HG03354 (cell line): ENCODE measurements around the gene TMEM115.
"Not testable (repeated sequence)": the region's sequence is repeated elsewhere in the genome, so short reads cannot be mapped to it uniquely, and the experiment has no call there.

Experiments used
- ATAC-seq: cut with Tn5 transposase; IDR thresholded peaks from one replicate; pipeline ENCODE4 v1.9.1; 2021; ENCODE audit warnings: mild to moderate bottlenecking; ENCODE audit not compliant: unreplicated experiment, poor library complexity, severe bottlenecking

Gene TMEM115

DNA sequence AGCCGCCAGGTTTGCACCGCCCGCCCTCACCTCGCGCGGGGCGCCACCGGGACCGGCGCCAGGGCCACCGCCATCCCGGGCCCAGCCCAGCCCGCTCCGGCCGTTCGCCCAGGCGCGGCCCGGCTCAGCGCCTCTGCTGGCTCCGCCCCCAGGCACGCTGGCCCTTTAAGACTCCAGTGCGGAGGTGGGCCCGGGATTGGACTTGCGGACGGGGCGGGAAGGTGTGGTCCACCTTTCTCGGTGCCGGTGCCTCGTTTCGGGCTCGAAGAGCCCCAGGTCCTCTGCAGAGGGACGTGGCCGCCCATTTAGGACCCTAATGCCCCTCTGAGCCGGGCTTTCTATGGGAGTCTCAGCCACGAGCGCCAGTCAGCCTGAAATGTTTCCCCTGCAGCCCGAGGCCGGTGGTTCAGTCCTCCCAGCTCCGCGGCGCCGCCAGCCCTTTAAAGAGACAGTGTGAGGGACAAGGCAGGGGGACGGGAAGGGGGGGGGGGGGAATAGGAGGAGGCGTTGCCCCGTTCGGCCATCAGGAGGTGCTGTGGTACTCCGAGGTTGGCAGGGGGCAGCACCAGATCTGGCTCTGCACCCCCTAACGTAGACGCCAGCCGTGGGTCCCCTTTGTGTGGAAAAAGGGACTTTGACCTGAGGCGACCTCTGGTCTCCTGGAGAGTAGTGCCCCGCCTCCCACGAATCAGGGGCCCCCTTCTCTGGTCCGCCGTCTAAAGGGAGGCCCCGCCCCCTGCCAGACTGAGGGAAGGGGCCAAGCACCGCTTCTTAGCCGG, 37.8 kb downstream of the TMEM115 start:
- ATAC-seq: peak; percentile 82

DNA sequence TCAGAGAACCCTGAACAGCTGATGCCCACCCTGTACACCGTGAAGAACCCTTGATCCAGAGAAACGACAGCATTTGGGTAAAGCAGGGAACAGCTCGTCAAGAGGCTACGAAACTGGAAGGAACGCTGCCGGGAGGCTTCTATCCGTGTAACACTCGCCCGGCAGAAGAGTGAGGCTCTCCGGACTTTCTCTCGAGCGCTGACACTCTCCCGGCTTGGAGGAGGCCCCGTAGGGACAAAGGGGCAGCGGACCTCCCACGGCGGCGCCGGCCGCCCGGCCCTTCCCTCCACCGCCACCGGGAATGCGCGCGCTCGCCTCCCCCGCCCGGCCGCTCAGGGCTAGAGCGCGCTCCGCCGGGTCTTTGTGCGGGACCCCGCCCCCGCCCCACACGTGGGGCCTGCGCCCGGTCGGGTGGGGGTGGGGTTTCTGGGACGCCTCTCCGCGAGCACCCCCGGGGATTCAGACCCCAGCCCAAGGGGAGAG, 38.4 kb downstream of the TMEM115 start:
- peak; percentile 53 for ATAC-seq

DNA sequence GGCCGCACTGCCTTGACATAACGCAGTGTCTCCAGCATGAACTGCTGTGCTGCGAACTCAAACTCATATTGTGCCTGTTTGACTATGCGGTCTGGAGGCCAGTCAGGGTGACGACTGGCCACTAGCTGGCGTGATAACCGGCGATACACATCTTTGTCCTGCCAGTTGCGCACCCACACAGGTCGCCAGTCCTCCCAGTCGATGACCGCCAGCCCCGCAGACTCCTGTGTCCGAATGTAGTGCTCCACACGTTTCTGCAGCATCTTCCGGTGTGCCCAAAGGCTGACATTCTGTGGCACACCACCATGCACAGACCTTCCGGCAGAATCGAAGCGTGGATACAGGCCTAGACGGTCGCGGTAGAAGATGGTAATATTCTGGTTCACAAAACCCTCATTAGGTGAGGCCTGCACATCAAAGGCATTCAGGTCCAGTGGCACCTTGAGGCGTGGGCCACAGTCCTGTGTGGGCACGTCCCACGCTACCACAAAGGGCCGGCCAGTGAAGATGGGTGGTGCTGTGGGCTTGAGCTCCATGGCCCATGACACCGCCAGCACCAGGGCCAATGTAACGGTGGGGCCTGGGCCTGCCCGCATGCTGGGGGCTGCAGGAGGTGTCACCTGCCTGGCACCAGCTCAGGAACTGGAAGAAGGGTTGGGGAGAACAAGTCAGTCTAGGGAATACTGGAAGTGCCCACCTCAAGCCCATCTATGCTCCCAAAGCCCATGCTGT, 39.3 kb downstream of the TMEM115 start:
- ATAC-seq: no peak

DNA sequence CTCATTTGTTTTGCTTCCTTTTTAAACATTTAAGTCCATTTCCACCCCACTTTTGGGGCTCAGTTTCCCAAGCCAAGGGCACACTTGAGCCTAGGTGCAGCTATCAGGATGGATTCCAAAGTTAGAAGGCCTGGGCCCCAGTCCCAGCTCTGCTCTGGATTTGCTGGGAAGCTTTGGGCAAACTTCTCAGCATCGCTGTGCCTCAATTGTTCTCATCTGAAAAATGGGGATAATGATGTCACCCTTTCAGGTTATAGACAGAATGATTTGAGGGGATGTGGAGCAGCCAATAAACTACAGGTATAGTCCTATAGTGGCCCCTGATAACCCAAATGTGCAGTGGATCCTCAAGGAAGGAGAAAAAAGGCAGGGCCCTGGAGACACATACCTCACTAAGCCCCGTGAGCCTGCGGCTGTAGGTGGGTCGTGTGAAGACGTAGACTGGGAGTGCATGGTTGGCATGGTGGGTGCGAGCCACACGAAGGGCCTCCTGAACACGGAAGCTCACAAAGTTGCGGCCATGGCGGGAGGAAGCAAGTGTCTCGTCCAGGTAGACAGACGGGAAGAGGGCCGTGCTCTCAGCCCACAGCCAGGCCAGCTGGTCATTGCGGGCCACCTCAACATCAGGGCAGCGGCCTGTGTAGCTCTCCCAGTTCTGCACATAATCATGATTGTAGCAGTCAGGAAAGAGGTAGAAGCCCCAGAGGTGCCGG, 40.0 kb downstream of the TMEM115 start:
- ATAC-seq: no peak

DNA sequence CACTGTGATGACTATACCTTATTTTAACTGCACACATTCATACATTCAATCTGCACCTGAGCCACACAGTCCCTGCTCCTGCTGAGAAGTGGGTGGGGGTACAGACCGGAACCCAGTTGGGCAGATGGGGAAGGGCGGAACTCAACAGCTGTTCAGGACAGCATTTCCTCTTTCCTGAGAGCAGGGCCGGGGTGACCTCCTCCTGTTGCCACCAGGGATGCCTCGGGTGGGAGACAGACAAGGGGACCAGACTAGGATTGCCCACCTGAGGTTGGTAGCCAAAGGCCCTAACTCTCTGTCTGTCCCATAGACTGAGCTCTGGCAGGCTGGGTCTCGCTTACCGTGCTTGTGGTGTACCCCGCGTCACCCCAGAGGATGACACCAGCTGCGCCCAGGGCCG, 40.7 kb downstream of the TMEM115 start:
- no peak for ATAC-seq

DNA sequence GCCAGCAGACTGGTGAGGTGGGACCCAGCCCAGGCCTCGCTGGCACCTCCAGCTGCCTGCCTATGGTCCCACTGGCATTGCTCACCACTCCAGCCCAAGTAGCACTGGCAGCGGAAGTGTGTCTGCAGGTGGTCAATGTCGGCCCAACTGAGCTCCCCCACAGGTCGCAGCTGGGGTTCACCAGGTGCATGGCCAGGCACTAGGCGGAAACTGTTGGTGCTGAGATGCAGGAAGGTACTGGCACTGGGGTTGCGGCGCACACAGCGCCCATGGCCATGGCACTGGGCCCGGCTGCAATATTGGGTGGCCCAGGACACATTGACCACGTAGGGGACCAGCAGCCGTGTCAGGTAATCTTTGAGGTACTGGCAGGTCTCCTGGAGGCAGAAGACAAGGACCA, 41.2 kb downstream of the TMEM115 start:
- no peak for ATAC-seq

DNA sequence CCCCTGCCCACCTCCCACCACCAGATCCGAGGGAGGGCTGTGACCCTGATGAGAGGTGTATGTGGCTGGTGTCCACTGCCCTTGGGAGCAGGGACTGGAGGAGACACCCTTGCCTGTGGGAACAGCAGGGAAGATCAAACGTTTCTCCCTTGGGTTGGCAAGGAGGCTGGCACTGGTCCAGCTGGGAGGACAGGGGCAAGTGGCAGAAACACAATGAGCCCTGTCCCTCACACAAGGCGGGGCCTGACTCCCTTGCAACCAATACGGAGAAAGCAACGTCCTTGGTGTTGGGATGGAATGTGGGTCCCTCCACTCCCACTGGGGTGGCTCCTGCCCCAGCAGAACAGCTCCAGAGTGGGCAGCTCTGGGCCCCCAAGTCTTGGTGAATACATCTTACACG, 42.0 kb downstream of the TMEM115 start:
- ATAC-seq: no peak

DNA sequence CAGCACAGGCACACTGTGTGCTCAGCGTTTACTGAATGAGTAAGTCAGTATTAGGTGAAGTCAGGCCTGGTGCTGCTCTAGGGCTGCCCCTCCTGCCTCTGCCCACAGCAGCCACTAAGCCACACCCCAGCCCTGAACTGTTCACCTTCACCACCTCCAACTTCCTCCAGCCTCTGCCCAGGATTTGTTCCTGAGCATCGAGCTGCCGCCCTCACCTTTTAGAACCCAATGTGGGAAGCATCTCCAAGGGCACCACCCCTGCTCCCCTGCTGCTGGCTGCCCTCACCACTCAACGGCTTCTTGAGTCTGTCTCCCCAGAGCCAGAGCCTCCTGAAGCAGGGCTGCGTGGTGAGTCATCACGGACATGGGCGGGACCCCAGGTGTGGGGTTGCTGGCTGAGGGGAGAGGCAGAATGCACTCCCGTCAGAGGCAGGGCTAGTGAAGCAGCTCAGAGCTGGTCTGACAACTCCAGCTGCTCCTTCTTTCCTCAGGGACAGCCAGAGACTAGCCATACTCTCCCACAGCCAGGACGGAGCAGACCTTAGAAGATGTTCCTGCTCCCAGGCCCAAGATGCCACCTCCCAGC, 42.6 kb downstream of the TMEM115 start:
- ATAC-seq: no peak

DNA sequence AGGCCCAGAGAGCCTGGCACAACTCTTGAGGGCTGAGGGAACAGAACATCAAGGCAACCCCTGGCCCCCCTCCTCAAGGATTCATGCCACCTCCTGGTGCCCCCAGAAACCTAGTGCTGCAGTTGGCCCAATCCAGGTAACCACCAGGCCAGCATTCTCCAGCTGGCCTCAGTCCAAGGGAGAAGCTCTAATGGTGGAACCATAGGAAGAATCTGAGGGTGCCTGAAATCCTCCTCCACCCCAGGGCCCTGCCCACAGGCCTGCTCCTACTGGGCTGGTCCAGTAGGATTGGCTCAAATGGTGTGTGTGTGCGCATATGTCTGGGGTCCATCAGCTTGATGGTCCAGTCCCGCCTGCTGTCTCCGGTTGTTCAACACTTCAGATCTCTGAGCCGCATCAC, 44.5 kb downstream of the TMEM115 start:
- ATAC-seq: no peak

DNA sequence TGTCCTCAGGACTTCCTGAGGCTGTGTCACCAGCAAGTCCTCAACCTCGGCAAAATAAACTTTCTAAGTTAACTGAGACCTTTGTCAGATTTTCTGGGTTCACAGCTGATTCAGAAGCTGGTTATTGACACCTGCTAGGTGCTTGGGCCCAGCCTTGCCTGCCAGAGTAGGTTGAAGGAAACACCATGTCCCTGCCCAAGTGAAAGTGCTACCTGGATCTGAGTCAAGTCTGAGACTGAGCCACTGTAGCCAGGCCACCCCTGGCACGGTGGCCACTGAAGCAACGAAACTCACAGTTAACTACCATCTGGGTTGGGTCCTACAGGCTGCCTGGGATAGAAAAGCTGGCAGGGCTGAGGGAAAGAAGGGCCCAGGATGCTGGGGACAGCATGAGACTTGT, 45.0 kb downstream of the TMEM115 start:
- ATAC-seq: no peak

DNA sequence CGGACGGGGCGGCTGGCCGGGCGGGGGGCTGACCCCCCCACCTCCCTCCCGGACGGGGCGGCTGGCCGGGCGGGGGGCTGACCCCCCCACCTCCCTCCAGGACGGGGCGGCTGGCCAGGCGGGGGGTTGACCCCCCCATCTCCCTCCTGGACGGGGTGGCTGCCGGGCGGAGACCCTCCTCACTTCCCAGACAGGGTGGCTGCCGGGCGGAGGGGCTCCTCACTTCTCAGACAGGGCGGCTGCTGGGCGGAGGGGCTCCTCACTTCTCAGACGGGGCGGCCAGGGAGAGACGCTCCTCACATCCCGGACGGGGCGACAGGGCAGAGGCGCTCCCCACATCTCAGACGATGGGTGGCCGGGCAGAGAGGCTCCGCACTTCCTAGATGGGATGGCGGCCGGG, 47.3 kb downstream of the TMEM115 start:
- not testable (repeated sequence) for ATAC-seq
